Calu3 (cell line): ENCODE measurements around the gene ALG2. TPM values are rescaled to one million over a fixed set of nuclear protein-coding genes. Genes with fewer than 3 reads are reported as not detected.

Experiments
- BruUV-seq: library from RNA; stranded (reverse); fragments of 400-500 nt; replicated peaks from 2 replicates; lab custom pipeline; 2021; lab: Mats Ljungman, UMichigan
- CTCF ChIA-PET: fragments of 300-600 bp; sonication (Branson Sonifier 250); formaldehyde crosslinking; loops from one replicate; lab custom pipeline; 2022; ENCODE audit warnings: antibody characterized with exemption; lab: Charles Lee
- DNase-seq: peaks from one replicate; pipeline ENCODE4 v3.0.0; 2022
- H3K27ac Mint-ChIP-seq: one replicate; pipeline ENCODE4 v1.8.0; 2022; ENCODE audit warnings: mixed read lengths; ENCODE audit not compliant: unreplicated experiment
- H3K27me3 Mint-ChIP-seq: one replicate; pipeline ENCODE4 v1.8.0; 2022; ENCODE audit warnings: mixed read lengths; ENCODE audit not compliant: unreplicated experiment
- H3K36me3 Mint-ChIP-seq: one replicate; pipeline ENCODE4 v1.8.0; 2022; ENCODE audit warnings: mild to moderate bottlenecking, moderate library complexity, mixed read lengths; ENCODE audit not compliant: insufficient read depth, unreplicated experiment
- H3K4me1 Mint-ChIP-seq: one replicate; pipeline ENCODE4 v1.8.0; 2022; ENCODE audit warnings: mild to moderate bottlenecking, low read depth, mixed read lengths; ENCODE audit not compliant: unreplicated experiment
- H3K4me3 Mint-ChIP-seq: one replicate; pipeline ENCODE4 v1.8.0; 2022; ENCODE audit warnings: mild to moderate bottlenecking, low read depth, moderate library complexity, mixed read lengths; ENCODE audit not compliant: unreplicated experiment
- H3K9me3 Mint-ChIP-seq: one replicate; pipeline ENCODE4 v1.8.0; 2022; ENCODE audit warnings: low read depth, mixed read lengths; ENCODE audit not compliant: unreplicated experiment
- CTCF ChIP-seq: fragments of 200-600 bp; IDR thresholded peaks from one replicate; pipeline ENCODE4 v1.8.0; 2022; ENCODE audit warnings: antibody characterized with exemption; ENCODE audit not compliant: unreplicated experiment
- intact Hi-C: fragments of 100-400 bp; cut with micrococcal nuclease; formaldehyde crosslinking; loops from one replicate; pipeline ENCODE4 v1.10.0; 2022; ENCODE audit not compliant: unreplicated experiment
- total RNA-seq: library from RNA; stranded (reverse); gene quantifications from 2 replicates; pipeline ENCODE4 v1.2.3, GENCODE V29; 2022

Gene ALG2
- total RNA-seq, 1 experiment from 2014 or later = 27.1 TPM

GRCh38 chr9:99192786-99193465, 28.8 kb downstream of the ALG2 start:
- H3K4me1 Mint-ChIP-seq = no peaks in the 10 kb centered on the region
- BruUV-seq = no TSS peak
- H3K27ac Mint-ChIP-seq = no peak overlapping the region
- DNase-seq = no peak
- no peak for TF ChIP-seq CTCF
- H3K4me3 Mint-ChIP-seq = no peak overlapping the region
- CTCF ChIA-PET = no interaction called here
- intact Hi-C loops = no loop called here
- no peaks in the 10 kb centered on the region for H3K9me3 Mint-ChIP-seq
- peaks cover 96% of the 10 kb centered on the region for H3K27me3 Mint-ChIP-seq
- H3K36me3 Mint-ChIP-seq = no peaks in the 10 kb centered on the region

- Mint-ChIP-seq H3K9me3 (no peaks in the 10 kb centered on the region), H3K27ac (no peak overlapping the region), H3K36me3 (no peaks in the 10 kb centered on the region), H3K4me1 (no peaks in the 10 kb centered on the region), H3K27me3 (peaks cover 76% of the 10 kb centered on the region), H3K4me3 (no peak overlapping the region)
- BruUV-seq = no TSS peak
- CTCF ChIA-PET = interaction anchor here (0.5 kb wide), 1 partner anchor 154 kb away, joined by 3 read pairs; no protein-coding TSS in a partner anchor
- TF ChIP-seq CTCF = no peak
- no peak for DNase-seq
- intact Hi-C loops = no loop called here
Observed at GRCh38 chr9:99190597-99191283, 31.0 kb downstream of the ALG2 start.

DNA sequence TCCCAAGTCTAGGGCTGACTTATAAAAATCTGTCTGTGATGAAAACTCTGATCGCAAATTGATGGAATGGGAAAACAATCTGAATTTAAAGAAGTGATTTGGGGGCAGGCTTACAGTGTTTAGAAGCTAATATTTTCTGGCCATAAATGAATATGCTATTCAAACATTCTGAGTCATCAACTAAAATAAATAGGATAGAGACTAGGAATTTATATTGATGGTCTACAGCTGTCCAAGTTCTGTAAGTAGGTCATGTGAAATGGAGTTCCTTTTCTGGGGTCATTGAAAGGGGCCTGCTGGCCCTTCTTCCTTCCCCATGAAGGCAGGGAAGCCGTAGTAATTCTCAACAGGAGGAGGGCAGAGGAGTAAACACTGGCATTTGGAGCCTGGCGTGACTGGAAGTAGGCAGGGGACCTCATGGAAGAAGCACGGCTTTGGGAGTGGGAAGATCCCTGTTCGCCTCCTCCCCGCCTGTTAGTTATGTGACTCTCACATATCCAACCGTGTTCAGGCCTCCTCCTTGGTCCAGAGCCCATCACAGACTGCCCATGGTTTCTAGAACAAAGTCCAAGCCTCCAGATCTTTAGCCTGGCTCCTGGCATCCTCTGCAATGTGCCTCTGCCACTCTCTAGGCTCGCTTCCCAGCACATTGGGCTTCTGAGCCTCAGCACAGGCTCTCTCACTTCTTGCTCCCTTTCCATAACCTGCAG, 31.7 kb downstream of the ALG2 start:
- Mint-ChIP-seq H3K4me3 (no peak overlapping the region), H3K4me1 (no peaks in the 10 kb centered on the region), H3K27ac (no peak overlapping the region), H3K27me3 (peaks cover 69% of the 10 kb centered on the region), H3K36me3 (no peaks in the 10 kb centered on the region), H3K9me3 (no peaks in the 10 kb centered on the region)
- intact Hi-C loops = no loop called here
- CTCF ChIA-PET = no interaction called here
- no TSS peak for BruUV-seq
- TF ChIP-seq CTCF = no peak
- no peak for DNase-seq

- Mint-ChIP-seq H3K27me3 (peaks cover 64% of the 10 kb centered on the region), H3K27ac (no peak overlapping the region), H3K36me3 (no peaks in the 10 kb centered on the region), H3K4me1 (peaks cover 7% of the 10 kb centered on the region), H3K4me3 (no peak overlapping the region), H3K9me3 (no peaks in the 10 kb centered on the region)
- CTCF ChIA-PET = no interaction called here
- BruUV-seq = no TSS peak
- intact Hi-C loops = no loop called here
- TF ChIP-seq CTCF = no peak
- DNase-seq = no peak
Observed at GRCh38 chr9:99189186-99189585, 32.6 kb downstream of the ALG2 start.
